ENCODE measurements around the gene INPP5K.

INPP5K gene

DNA sequence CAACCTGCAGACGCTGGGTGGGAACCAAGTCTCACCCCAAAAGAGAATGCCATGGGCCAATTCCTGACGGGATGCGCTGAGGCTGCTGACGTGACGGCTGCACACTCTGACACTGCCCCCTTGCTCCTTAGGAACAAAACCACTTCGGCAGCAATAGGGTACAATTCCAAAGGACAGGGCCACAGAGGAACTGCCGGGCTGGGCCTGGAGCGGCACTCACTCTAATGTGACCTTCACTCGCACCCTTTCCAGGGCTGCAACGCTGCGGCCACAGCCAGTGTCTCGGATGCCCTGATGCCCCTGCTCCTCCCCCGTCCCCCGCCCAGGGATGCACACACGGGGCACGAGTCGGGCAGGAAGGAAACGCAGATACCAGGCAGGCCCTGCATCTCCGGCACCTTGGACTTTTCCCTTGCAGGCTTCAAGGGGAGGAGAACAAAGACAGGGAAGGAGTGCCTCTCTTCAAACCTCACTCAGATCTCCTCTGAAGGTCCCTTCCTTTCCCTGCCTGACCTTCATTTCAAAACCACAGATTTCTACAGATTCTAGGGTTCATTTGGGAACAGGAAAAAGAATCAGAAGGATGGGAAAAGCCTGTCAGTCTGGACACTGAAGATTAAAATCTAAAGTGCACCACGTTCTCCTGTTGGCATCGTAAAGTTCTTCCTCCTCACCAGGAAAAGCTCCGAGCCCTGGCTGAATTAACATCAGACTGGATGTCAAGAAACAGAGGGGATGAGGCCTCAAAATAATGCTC is 43.9 kb upstream of the INPP5K start:
- H3K4me3 ChIP-seq (ENCODE audit: low read depth, low read length) = no peak overlapping the region
- TF ChIP-seq, protein P1, sequence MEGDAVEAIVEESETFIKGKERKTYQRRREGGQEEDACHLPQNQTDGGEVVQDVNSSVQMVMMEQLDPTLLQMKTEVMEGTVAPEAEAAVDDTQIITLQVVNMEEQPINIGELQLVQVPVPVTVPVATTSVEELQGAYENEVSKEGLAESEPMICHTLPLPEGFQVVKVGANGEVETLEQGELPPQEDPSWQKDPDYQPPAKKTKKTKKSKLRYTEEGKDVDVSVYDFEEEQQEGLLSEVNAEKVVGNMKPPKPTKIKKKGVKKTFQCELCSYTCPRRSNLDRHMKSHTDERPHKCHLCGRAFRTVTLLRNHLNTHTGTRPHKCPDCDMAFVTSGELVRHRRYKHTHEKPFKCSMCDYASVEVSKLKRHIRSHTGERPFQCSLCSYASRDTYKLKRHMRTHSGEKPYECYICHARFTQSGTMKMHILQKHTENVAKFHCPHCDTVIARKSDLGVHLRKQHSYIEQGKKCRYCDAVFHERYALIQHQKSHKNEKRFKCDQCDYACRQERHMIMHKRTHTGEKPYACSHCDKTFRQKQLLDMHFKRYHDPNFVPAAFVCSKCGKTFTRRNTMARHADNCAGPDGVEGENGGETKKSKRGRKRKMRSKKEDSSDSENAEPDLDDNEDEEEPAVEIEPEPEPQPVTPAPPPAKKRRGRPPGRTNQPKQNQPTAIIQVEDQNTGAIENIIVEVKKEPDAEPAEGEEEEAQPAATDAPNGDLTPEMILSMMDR (IDR thresholded peaks at IDR 0.05; ENCODE audit: low read depth, low read length, missing control alignments) = no peak
- no peak for DNase-seq (ENCODE audit: low read depth)

DNA sequence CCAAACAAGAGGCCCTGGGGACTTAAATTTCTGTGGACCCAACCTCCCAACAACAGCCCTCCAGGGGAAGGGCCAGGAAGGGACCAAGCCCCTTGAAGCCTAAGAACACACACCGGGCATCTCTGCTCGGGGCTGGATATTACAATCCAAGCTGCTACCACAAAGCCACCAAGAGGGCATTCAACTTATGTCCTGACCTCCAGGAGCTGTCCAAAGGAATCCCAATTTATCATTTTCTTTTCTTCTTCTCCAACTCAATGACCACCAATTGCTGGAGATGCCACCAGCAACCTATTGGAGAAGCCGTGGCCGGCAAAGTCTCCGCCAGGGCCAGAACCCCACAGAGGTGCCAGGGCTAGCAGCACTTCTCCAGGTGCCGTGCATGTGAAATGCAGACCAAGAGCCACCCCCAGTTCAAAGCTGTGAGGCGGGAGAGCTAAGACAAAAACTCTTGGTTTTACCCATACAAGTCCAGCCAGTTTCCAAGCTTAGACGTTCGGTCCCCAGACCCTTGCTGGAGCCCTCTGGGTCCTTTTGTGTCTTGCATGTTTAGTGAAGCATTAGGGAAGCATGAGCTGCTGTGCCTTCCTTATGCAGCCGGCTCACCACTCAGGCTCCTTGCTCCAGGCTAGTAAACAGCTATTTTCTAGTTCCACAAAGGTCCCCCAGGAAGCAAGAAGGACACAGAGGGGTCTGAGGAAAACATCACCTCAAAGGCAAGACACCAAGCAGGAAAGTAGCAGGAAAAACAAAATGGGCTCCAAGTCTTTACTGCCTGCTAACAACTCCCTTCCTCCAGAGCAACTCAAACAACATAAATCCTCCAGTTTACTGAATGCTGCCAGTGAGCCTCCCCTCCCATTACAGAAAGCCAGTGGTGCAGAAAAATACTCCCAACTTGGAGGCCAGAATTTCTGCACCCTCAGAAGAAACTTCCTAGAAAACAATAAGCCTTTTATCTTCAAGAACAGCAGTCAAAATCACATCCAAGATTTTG is 42.9 kb upstream of the INPP5K start:
- DNase-seq (ENCODE audit: low read depth) = no peak
- H3K4me3 ChIP-seq (ENCODE audit: low read depth, low read length) = no peak overlapping the region
- TF ChIP-seq, protein P1 (IDR thresholded peaks at IDR 0.05; ENCODE audit: low read depth, low read length, missing control alignments) = no peak

DNA sequence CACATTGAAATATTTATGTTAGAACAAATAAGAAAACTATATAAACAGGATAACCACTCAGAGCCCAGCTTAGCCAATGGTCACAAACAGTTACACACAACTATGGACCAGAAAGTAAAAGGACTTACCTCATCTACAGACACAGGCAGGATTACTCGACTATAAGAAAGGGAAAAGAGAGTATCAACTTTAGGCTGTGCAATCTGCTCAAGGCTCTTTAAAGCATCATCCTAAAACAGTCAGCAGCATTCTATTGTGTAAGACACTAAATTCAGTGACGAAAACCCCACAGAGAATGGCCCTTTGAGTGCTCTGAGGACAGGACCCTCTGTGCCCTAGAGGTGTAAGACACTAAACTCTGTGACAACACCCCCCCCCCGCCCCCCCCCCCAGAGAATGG is 42.0 kb upstream of the INPP5K start:
- TF ChIP-seq, protein P1 (IDR thresholded peaks at IDR 0.05; ENCODE audit: low read depth, low read length, missing control alignments) = no peak
- H3K4me3 ChIP-seq (ENCODE audit: low read depth, low read length) = no peak overlapping the region
- DNase-seq (ENCODE audit: low read depth) = no peak

DNA sequence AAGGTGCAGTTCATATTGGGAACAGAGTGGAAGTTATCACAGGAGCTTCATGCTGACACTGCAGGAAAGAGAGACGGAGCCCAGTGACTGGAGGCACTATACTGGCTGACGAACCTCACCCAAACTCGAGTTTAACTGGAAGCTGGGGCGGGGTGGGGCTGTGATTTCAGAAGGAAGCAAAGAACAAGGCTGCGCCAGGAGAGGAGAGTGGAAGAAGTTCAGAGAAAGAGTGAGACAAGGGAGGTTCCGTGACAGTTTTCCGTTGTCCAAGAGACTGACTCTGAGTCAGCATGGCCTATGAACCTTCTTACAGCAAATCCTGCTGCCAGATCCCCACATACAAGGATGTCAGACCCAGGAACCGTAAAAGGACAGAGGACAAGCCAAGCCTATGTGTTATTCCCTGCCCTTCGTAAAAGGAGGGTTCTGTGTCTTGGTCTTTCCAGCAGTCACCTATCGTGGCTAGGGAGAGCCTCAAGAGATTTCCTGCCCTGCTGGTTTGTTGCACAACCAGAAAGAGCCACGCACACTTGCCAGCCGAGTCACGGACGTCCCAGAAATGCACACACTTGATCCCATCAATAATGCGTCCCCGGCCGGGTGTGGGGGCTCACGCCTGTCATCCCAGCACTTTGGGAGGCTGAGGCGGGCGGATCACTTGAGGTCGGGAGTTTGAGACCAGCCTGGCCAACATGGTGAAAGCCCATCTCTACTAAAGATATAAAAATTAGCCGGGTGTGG is 41.1 kb upstream of the INPP5K start:
- H3K4me3 ChIP-seq (ENCODE audit: low read depth, low read length) = no peak overlapping the region
- TF ChIP-seq, protein P1 (IDR thresholded peaks at IDR 0.05; ENCODE audit: low read depth, low read length, missing control alignments) = no peak
- no peak for DNase-seq (ENCODE audit: low read depth)

DNA sequence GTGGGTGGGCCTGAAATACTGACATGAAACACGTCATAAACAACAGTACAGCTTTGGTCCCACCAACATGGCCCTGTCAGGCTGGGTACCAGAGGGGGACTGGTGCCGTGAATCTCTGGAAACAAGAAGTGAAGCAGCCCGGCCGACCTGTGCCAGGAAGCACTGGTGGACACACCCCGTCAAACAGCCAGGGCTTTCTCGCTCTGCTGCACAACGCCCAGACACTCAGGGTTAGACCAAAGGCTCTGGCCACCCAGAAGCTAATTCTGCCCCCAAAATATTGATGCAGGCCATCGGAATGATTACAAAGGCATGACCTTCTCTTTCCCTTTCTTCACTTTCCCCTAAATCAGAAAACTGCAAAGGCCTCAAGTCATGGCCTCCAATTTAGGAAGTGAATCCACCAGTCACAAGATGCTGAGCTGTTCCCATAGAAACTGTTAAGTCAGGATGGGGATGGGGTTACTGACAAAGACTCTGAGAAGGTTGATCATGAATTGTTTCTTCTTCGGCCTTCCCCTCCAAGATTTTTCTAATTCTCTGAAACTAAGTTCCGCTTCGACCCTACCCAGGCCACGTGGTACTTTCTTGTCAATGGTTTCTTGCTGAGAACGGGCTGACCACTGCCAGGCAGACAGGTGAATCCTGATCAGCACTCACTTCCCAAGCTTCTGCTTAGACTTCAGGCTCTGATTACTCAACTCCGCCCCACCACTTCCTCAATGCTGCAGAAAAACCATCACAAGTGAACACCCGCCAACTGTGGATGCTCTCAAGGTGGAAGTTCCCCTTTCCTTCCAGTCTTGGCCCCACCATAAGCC is 39.4 kb upstream of the INPP5K start:
- TF ChIP-seq, protein P1 (IDR thresholded peaks at IDR 0.05; ENCODE audit: low read depth, low read length, missing control alignments) = no peak
- peak; percentile 49 for DNase-seq (ENCODE audit: low read depth)
- no peak overlapping the region for H3K4me3 ChIP-seq (ENCODE audit: low read depth, low read length)
